Inflammatory macrophage (primary cell): ENCODE measurements around the gene EML1.

ENCODE experiments used
- DNase-seq, 2 donors: peaks; one replicate each; pipeline ENCODE4 v3.0.0-alpha.2; 2020 to 2022

Gene EML1

GRCh38 chr14:99944241-99944651 lies 151.0 kb downstream of the EML1 start:
- no peak for DNase-seq

GRCh38 chr14:99945732-99946651 lies 152.8 kb downstream of the EML1 start:
- DNase-seq, result peak; percentile 9 to 27

- peak; percentile 13 to 14 for DNase-seq
Measured at GRCh38 chr14:99946652-99947489, 153.7 kb downstream of the EML1 start.

- DNase-seq, result peak; percentile 12 to 28
Measured at GRCh38 chr14:99947695-99948094, 154.5 kb downstream of the EML1 start.

- DNase-seq, result peak in 1 of 2 donors; percentile 48
Measured at GRCh38 chr14:99949011-99949732, 156.0 kb downstream of the EML1 start.

- DNase-seq, result no peak
Measured at GRCh38 chr14:99950181-99950580, 157.0 kb downstream of the EML1 start.

GRCh38 chr14:99951085-99951484 lies 157.9 kb downstream of the EML1 start:
- no peak for DNase-seq

GRCh38 chr14:99952039-99952438 lies 158.8 kb downstream of the EML1 start:
- no peak for DNase-seq

GRCh38 chr14:99952453-99952852 lies 159.2 kb downstream of the EML1 start:
- no peak for DNase-seq

GRCh38 chr14:99955826-99956455 lies 162.7 kb downstream of the EML1 start:
- DNase-seq, result no peak

GRCh38 chr14:99958380-99958779 lies 165.2 kb downstream of the EML1 start:
- no peak for DNase-seq

- DNase-seq, result no peak
Measured at GRCh38 chr14:99961826-99962518, 168.8 kb downstream of the EML1 start.

- no peak for DNase-seq
Measured at GRCh38 chr14:99964979-99965378, 171.8 kb downstream of the EML1 start.

- DNase-seq, result no peak
Measured at GRCh38 chr14:99966037-99966835, 173.0 kb downstream of the EML1 start.

- no peak for DNase-seq
Measured at GRCh38 chr14:99966912-99967311, 173.7 kb downstream of the EML1 start.

GRCh38 chr14:99968191-99968920 lies 175.1 kb downstream of the EML1 start:
- no peak for DNase-seq

GRCh38 chr14:99968941-99969340 lies 175.7 kb downstream of the EML1 start:
- DNase-seq, result no peak

- no peak for DNase-seq
Measured at GRCh38 chr14:99969673-99970322, 176.6 kb downstream of the EML1 start.
